A549 (cell line): ENCODE data around the gene SLC45A3.

Source experiments
- CHD2 ChIP-seq: fragments of 150-350 bp; IDR thresholded peaks from 2 replicates; pipeline ENCODE4 v1.6.1; 2014; ENCODE audit warnings: low read length; ENCODE audit not compliant: partially characterized antibody
- EHMT2 ChIP-seq: fragments of 200-600 bp; sonication (generic); IDR thresholded peaks from 2 replicates; pipeline ENCODE4 v1.6.1; 2016; ENCODE audit warnings: antibody characterized with exemption, low read depth, mild to moderate bottlenecking, moderate library complexity
- HMGXB4 ChIP-seq: fragments of 250-450 bp; sonication (Bioruptor Pico); IDR thresholded peaks from 2 replicates; pipeline ENCODE4 v1.5.0; 2021; ENCODE audit warnings: mild to moderate bottlenecking, moderate library complexity, borderline replicate concordance
- JUNB ChIP-seq: fragments of >200 bp; sonication (Bioruptor Twin); formaldehyde crosslinking; IDR thresholded peaks from 2 replicates; pipeline ENCODE4 v1.6.1; 2016
- KDM1A ChIP-seq: fragments of 200-600 bp; sonication (generic); IDR thresholded peaks from 2 replicates; pipeline ENCODE4 v1.6.1; 2016; ENCODE audit warnings: low read depth, mild to moderate bottlenecking
- MAFK ChIP-seq: fragments of 450-650 bp; IDR thresholded peaks from 2 replicates; pipeline ENCODE4 v1.6.1; 2014; ENCODE audit not compliant: partially characterized antibody
- MAX ChIP-seq: IDR thresholded peaks from 2 replicates; pipeline ENCODE4 v1.6.1; 2012
- POLR2A ChIP-seq: IDR thresholded peaks from 2 replicates; pipeline ENCODE4 v1.6.1; 2012; ENCODE audit warnings: mild to moderate bottlenecking, low read length
- RFX5 ChIP-seq: fragments of 450-650 bp; IDR thresholded peaks from 2 replicates; pipeline ENCODE4 v1.7.1; 2014; ENCODE audit warnings: antibody characterized with exemption, mild to moderate bottlenecking, moderate library complexity
- SMC3 ChIP-seq: fragments of >200 bp; sonication (Bioruptor Twin); formaldehyde crosslinking; IDR thresholded peaks from 3 replicates; pipeline ENCODE4 v1.6.1; 2018; ENCODE audit warnings: inconsistent platforms
- TF ChIP-seq, protein P1 (sequence below): fragments of >200 bp; sonication (Bioruptor Twin); formaldehyde crosslinking; IDR thresholded peaks from 3 replicates; pipeline ENCODE4 v1.5.1; 2016
- TF ChIP-seq, protein P2 (sequence below): IDR thresholded peaks from 2 replicates; pipeline ENCODE4 v1.6.1; 2012; ENCODE audit warnings: low read depth, borderline replicate concordance
- TF ChIP-seq, protein P3 (sequence below): fragments of >200 bp; sonication (Bioruptor Twin); formaldehyde crosslinking; IDR thresholded peaks from 3 replicates; pipeline ENCODE4 v1.6.1; 2016
- TF ChIP-seq, protein P4 (sequence below): fragments of 150-350 bp; IDR thresholded peaks from 2 replicates; pipeline ENCODE4 v1.6.1; 2014; ENCODE audit warnings: low read depth, mild to moderate bottlenecking, low read length

DNA sequence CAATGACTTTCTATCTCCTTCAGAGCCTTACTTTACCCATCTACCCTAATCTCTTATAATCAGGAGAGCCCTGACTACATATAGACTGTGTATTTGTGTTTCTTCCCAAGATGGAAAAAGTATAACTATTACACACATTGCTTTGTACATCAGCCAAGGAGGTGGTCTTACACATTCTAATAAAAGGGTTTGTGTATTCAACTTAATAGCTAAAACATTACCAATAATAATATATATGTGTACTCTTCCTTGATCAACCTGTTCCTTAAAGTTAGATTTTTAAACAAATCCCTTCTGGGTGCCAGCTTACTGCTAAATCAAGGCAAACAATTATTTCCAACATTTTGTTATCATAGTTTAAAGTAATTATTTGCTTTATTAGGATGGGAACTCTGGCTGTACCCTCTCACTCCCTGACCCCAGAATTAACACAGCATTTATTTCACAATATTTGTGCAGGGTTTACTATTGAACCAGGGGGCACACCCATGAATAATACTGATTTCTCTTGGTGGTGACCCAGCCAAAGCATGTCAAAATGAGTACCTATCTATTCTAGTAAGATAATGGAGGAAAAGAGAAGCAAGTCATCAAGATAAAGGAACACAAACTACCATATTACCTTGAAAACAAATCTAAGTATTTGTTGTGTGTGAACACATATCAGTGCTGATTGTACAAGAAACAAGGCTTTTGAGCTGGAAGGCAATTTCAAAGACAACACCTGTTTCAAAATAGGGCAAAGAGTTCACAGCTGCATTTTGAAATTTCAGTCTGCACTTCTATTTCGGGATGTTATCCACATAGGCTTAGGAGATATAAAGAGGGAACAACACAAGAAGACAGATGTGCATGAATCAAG lies 30.1 kb upstream of the SLC45A3 start:
- TF ChIP-seq CHD2 (no peak), HMGXB4 (CRISPR knock-in tag) (no peak), KDM1A (no peak), MAX (no peak), SMC3 (no peak), JUNB (no peak), EHMT2 (no peak), POLR2A (no peak), RFX5 (no peak), MAFK (no peak)
- TF ChIP-seq, protein P1, sequence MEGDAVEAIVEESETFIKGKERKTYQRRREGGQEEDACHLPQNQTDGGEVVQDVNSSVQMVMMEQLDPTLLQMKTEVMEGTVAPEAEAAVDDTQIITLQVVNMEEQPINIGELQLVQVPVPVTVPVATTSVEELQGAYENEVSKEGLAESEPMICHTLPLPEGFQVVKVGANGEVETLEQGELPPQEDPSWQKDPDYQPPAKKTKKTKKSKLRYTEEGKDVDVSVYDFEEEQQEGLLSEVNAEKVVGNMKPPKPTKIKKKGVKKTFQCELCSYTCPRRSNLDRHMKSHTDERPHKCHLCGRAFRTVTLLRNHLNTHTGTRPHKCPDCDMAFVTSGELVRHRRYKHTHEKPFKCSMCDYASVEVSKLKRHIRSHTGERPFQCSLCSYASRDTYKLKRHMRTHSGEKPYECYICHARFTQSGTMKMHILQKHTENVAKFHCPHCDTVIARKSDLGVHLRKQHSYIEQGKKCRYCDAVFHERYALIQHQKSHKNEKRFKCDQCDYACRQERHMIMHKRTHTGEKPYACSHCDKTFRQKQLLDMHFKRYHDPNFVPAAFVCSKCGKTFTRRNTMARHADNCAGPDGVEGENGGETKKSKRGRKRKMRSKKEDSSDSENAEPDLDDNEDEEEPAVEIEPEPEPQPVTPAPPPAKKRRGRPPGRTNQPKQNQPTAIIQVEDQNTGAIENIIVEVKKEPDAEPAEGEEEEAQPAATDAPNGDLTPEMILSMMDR: no peak
- TF ChIP-seq, protein P2, sequence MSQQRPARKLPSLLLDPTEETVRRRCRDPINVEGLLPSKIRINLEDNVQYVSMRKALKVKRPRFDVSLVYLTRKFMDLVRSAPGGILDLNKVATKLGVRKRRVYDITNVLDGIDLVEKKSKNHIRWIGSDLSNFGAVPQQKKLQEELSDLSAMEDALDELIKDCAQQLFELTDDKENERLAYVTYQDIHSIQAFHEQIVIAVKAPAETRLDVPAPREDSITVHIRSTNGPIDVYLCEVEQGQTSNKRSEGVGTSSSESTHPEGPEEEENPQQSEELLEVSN: no peak
- TF ChIP-seq, protein P3, sequence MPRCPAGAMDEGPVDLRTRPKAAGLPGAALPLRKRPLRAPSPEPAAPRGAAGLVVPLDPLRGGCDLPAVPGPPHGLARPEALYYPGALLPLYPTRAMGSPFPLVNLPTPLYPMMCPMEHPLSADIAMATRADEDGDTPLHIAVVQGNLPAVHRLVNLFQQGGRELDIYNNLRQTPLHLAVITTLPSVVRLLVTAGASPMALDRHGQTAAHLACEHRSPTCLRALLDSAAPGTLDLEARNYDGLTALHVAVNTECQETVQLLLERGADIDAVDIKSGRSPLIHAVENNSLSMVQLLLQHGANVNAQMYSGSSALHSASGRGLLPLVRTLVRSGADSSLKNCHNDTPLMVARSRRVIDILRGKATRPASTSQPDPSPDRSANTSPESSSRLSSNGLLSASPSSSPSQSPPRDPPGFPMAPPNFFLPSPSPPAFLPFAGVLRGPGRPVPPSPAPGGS: no peak
- TF ChIP-seq, protein P4, sequence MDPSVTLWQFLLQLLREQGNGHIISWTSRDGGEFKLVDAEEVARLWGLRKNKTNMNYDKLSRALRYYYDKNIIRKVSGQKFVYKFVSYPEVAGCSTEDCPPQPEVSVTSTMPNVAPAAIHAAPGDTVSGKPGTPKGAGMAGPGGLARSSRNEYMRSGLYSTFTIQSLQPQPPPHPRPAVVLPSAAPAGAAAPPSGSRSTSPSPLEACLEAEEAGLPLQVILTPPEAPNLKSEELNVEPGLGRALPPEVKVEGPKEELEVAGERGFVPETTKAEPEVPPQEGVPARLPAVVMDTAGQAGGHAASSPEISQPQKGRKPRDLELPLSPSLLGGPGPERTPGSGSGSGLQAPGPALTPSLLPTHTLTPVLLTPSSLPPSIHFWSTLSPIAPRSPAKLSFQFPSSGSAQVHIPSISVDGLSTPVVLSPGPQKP: no peak
